HK-2 (cell line): Measurements from ENCODE around the gene PLAGL2.
"Not testable (repeated sequence)": the region's sequence is repeated elsewhere in the genome, so short reads cannot be mapped to it uniquely, and the experiment has no call there.

ENCODE experiments used
- DNase-seq: peaks from one replicate; pipeline ENCODE4 v3.0.0-alpha.2; 2018; ENCODE audit not compliant: unreplicated experiment

PLAGL2 gene

DNA sequence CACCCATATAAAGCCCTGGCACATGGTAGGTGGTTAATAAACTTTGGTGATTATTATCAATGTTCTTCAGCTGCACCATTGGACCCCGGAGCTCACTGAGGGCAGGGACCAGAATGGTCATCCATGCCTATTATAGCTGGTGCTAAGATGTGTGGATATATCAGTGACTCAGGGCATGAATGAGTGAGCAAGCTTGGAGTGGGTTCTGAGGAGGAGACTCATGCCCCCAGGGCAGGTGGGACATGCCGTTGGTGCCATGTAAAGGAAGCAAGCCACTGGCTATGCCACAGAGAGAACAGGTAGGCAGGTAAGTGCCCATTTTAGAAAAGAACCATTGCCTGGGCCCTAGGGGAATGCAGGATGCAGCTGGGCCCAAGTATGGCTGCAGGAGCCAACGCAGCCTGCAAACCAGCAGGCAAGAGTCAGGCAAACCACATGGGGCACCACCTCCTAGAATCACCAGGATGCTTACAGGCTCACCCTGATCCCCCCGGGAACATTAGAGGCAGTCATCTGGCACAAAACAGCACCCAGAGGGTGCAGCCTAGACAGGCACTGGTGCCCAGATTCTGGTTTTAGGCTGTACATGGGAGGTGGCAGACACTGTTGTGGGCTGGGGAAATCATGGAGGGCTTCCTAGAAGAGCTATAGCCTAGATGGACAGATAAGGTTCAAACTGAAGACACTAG is 23.5 kb downstream of the PLAGL2 start:
- DNase-seq, result no peak

DNA sequence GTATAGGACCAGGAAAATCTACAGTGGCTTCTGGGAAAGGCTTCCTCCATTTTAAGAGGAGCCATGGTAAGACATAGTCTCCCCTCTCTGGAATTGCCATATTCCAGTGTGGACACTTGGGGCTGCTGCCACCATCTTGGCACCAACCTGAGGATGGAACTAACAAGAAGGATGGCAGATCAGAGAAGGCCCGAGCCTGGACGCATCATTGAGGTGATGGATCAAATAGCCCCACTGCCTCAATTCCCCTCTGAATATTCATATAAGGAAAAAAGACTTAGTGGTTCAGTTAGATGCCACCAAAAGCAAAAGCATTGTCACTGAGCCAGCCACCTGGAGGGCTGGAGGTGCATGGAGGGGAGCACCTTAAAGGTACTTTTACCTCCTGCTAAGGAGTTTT is 25.9 kb downstream of the PLAGL2 start:
- DNase-seq, result no peak

DNA sequence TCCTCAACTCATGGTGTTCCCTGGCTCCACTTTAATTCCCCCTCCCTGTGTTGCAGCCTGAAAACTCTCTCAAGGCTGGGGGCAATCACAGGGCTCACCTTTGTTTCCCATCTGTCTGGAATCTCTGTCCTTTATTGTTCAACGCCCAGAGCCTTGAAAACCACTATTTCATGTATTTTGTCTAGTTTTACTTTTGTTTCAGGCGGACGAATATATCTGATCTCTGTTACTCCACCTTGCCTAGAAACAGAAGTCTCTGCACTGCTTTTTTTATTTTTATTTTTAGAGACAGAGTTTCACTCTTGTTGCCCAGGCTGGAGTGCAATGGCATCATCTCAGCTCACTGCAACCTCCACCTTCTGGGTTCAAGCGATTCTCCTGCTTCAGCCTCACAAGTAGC is 27.6 kb downstream of the PLAGL2 start:
- no peak for DNase-seq

DNA sequence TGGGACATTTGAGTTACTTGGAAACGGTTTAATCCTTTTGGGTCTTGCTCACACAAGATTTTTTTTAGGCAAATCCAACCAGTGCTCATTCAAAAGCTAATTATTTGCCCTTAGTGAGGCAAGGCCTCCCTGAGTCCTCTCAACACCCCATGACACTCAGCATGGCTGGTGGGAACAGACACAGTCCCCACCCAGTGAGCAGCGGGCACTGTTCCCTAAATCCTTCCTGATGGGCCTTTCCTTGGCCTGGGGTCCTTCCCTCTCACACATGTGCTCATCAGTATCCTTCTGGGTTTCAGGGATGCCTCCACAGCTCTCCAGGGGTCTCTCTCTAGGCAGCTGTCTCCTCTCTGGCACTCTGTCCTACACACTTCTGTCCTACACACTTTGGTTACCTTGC is 28.0 kb downstream of the PLAGL2 start:
- no peak for DNase-seq

DNA sequence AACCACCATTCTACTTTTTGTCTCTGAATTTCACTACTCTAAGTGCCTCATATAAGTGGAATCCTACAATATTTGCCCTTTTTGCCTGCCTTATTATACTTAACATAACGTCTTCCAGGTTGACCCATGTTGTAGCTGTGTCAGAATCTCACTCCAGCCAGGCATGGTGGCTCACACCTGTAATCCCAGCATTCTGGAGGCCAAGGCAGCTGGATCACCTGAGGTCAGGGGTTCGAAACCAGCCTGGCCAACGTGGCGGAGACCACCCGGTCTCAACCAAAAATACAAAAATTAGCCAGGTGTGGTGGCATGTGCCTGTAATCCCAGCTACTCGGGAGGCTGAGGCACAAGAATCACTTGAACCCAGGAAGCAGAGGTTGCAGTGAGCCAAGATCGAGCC is 29.8 kb downstream of the PLAGL2 start:
- not testable (repeated sequence) for DNase-seq

DNA sequence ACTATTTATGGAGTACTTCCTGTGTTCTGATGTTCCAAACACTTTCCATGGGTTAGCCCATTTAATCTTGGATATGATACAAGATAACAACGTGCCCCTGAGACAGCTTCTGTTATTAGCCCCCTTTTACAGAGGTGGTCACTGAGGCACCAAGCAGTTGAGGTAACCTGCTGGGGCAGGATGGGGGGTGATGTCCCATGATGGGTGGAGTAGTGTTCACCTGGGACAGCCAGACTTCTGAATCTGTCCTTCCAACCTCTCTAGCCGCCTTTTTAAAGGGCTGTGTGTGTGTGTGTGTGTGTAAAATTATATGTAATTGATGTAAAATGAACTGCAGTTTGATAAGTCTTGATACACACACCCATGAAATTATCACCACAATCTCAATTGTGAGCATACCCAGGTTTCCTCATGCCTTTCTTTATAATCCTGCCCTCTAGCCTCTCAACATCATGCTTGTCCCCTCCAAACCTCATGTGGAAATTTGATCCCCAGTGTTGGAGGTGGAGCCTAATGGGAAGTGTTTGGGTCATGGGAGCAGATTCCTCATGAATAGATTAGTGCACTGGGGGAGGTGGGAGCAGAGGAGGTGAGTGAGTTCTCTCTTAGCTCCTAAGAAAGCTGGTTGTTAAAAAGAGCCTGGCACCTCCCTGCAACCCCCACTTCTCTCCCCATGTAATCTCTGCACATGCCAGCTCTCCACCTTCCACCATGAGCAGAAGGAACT is 39.2 kb downstream of the PLAGL2 start:
- no peak for DNase-seq

DNA sequence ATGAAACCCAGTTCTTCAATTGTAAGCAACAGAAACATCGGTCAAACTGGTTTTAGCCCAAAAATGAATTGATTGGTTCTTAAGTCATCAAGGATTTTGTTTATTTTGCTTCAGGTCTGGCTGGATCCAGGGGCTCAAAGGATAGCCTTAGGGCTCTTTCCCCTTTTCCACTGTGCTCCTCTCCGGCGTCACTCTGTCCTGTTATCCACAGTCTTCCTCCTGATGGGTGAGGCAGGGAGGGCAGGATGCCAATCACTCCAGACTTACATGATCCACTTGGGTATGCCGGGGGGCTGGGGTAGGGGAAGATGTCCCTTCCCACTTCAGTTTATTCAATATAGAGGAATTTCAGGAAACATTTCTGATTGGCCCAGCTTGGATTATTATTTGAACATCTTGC is 40.0 kb downstream of the PLAGL2 start:
- no peak for DNase-seq

DNA sequence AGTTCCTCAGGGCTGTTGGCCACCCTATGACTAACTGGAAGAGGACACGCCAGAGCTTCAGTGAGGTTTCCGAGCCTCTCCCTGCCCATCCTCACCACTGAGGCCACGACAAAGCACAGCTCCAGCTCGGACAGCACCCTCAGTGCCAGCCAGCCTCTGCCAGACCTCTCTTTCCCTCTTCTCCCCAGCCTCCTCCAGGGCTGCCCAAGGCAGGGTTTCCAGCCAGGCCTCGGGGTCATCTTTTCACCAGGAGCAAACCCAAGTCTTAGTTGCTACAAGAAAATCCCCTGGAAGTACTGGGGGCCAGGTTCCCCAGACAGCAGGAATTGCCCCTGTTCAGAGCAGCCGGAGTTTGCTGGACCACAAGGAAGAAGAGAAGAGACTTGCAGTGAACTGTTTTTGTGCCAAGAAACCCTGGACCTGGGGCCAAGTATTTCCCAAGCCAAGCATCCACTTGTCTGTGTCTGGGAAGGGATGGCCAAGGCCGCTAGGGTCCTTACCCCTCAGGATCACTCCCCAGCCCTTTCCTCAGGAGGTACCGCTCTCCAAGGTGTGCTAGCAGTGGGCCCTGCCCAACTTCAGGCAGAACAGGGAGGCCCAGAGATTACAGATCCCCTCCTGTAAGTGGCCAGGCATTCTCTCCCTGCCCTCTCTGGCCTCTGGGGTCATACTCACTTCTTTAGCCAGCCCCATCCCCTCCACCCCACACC is 41.6 kb downstream of the PLAGL2 start:
- DNase-seq, result no peak

DNA sequence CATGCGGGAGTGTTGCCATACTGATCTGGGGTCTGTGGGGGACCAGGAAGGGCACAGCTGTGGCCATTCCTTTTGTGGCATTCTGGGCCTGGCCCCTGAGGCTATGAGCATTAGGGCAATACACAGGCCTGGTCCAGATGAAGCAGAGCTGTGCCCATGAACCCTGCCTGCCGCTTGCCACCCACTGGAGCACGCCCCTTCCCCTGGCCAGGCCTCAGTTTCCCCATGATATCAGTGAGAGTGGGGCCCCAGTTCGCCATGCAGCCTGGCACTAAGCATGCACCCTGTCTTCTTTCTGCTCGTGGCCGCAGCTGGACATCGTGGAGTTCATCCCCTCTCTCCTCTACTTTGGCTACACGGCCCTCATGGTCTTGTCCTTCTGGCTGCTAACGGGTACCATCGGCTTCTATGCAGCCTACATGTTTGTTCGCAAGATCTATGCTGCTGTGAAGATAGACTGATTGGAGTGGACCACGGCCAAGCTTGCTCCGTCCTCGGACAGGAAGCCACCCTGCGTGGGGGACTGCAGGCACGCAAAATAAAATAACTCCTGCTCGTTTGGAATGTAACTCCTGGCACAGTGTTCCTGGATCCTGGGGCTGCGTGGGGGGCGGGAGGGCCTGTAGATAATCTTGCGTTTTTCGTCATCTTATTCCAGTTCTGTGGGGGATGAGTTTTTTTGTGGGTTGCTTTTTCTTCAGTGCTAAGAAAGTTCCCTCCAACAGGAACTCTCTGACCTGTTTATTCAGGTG is 42.4 kb downstream of the PLAGL2 start:
- no peak for DNase-seq

DNA sequence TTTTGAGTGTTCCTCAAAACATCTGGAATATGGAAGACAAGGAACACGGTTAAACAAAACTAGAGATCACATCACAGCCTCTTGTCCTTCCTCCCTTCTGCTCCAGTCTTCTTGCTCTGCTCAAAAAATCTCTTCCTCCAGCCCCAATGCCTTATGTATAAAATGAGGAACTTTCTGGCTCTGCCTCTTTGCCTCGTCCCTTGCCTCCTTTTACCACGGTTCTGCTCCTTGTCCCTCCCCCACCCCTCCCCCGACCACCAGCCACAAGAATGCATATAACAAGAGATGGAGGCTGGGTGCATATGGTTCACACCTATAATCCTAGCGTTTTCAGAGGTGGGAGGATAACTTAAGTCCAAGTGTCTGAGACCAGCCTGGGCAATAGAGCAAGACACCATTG is 43.6 kb downstream of the PLAGL2 start:
- no peak for DNase-seq

DNA sequence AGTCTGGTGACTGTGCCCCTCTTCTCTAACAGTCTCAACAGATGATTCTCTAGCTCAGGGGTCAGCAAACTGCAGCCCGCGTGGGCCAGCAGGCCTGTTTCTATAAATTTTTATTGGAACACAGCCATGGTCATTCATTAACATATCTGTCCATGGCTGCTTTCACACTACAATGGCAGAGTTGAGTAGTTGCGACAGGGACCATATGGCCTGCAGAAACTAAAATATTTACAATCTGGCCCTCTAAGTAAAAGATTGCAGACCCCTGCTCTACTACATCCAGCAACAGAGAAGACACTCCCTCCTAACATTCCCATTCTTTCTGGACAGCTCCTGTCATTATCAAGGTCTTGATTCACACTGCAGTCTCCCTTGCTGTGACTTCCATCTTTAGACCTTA is 45.2 kb downstream of the PLAGL2 start:
- DNase-seq, result no peak

DNA sequence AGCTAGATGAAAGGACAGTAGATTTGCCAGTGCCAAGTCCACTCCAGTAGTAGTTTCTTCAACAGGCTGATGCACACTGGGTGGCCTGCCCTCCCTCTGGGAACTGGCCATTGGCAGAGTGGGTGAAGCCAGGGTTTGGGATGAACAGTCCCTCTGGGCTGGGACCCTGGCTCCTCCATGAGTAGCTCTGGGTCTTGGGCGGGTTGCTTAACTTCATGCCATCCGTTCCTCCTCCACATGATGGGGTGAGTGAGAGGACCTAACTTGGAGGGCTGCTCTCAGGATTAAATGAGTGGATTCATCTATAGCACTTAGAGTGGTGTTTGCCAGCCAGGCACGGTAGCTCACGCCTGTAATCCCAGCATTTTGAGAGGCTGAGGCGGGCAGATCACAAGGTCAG is 47.2 kb downstream of the PLAGL2 start:
- no peak for DNase-seq

DNA sequence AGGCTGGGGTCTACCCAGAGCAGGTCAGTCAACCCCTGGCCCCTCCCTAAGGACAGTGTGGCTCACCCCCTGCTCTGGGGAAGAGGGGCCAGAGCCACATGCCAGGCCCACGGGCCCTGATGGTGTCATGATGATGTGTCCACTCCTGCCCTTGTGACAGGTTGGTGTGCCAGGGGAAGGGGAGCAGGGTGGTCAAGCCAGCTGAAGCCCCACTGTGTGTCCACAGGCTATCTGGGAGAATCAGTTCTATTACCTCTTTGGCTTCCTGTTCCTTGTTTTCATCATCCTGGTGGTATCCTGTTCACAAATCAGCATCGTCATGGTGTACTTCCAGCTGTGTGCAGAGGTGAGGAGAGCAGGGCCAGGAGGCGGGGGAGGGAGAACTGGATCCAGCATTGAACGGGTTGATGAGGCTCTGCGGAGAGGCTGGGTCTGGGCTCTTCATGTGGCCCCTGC is 47.7 kb downstream of the PLAGL2 start:
- no peak for DNase-seq

DNA sequence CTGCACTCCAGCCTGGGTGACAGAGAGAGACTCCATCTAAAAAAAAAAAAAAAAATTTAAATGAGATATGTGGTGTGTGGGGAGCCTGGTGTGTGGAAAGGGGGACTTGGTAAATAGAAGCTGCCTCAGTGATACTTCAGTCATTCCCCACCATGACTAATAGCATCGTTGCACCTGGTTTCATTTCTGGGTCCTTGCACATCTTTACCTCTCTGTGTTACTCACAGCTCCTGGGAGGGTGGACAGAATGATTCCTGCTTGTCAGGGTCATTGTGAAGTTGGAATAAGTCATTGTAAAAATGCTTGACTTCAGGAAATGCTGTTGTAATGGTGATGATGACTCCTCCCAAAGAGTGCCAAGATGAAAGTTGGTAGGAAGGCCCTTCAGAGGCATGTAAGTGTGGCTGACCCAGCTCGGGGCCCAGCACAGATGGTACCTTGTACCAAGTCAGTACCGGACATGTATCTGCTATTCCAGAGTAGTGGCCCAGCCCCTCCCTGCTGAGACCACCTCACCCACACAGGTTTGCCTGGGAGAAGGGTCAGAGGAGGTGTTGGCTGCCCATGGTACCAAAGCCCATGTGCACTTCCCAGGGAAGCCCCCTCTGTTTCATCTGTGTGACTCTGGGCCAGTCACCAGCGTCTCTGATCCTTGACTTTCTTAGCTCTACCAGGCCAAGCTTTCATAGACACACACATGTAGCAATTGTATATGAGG is 48.4 kb downstream of the PLAGL2 start:
- DNase-seq, result no peak

DNA sequence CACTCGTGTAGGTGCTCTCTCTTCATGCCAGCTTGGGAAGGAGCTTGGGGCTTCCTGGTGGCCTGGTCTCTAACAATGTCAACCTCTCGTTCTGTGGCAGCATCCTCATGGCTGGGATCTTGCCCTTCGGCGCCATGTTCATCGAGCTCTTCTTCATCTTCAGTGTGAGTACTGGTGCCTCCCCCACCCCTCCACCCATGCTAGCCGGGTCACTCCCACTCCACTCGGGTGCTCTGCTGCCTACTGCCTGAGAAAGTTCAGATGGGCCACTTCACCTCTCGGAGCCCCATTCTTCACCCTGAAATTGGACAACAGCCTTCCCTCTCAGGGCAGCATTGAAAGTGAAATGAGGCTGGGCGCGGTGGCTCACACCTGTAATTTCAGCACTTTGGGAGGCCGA is 49.2 kb downstream of the PLAGL2 start:
- no peak for DNase-seq

DNA sequence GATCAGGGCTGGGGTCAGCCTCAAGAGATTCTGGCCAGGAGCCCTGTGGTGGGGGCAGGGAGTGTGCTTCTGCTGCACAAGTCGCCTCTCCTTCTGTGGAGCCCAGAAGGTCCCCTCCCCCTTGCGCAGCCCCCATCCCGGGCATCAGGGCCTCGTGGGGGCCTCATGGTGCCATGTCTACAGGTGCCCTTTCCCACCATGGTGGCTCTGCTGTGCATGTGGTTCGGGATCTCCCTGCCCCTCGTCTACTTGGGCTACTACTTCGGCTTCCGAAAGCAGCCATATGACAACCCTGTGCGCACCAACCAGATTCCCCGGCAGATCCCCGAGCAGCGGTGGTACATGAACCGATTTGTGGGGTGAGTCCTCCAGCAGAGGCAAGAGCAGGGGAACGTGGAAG is 49.9 kb downstream of the PLAGL2 start:
- no peak for DNase-seq

DNA sequence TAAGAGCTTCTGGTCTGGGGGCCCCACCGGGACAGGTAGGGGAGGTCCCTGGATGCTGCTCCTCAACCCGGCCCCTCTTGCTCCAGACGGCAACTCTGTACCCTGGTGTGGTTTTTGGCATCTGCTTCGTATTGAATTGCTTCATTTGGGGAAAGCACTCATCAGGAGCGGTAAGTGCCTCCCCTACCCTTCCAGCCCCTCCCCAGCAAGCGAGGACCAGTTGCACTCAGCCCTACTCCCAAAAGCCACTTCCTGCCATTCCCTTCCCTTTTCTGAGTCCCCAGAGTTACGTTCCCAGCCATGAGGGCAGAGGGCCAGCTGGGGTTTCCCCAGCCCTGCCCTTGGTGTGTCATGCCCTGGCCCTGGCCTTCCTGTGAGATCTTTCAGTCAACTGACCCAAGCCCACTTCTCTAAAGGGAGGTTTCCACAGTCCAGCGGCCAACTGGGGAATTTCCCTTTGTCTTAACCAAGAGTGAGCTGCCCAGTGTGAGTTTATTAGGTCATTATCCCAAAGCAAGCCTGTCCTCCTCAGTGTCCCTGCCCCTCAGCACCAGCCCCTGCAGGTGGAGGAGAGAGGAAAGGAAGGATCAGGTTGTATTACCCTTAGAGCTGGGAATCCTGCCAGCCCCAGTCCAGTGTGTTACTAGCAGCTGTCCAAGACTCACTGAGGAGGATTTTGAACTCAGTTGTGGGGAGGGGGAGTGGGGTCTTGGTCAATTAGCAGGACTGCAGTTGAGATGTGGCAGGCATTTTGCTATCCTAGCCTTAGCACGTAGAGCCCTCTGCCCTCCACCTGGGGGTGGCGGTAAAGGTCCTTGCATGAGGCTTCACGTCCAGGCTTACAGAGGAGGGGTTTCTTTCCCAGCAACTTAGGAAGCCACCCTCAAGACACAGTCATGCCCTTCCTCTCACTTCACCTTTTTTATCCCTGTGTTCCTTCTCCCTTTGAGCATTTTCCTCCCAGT is 52.2 kb downstream of the PLAGL2 start:
- DNase-seq, result peak; percentile 97

DNA sequence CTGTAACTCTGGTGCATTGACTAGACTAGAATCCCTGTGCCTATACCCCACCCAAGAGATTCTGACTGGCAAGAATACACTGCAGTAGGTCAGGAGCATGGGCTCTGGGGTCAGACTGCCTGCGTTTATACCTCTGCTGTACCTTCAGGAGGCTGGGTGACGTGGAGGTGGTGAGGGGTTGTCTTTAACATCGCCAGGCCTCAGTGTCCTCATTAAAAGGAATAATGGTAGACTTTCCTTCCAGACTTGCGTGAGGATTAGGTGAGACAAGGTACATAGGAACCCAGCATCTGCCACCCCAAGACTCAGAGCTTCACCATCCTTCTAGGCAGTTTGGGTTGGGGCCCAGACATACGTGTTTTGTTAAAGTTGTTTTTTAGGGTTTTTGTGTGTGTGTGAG is 53.8 kb downstream of the PLAGL2 start:
- DNase-seq, result no peak

DNA sequence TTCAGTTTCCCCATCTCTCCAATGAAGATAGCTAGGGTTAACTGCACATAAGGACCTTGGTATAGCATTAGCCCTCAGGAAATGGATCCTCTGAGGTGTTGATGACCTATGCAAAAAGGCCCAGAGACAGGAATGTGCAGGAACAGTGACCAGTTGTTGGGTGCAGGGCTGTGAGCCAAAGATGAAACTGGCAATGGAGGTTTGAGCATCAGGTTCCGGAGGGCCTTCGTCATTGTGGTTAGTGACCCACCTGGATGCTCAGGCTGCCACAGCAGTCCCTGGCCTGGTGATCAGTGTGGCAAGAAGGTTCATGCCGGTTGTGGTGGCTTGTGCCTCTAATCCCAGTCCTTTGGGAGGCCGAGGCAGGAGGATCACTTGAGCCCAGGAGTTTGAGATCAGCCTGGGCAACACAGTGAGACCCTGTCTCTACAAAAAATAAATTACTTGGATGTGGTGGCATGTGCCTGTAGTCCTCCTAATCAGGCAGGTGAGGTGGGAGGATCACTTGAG is 54.3 kb downstream of the PLAGL2 start:
- no peak for DNase-seq
